ENCODE measurements around the gene TNFRSF13B. TPM values are rescaled to one million over a fixed set of nuclear protein-coding genes. Genes with fewer than 3 reads are reported as not detected.
"Not testable (repeated sequence)": the region's sequence is repeated elsewhere in the genome, so short reads cannot be mapped to it uniquely, and the experiment has no call there.

Gene TNFRSF13B
- total and polyA plus RNA-seq, 12 donors, result not detected

GRCh38 chr17:17001076-17001777 lies 29.3 kb upstream of the TNFRSF13B start:
- intact Hi-C loops (cut with DNase I), result loop anchor here (2.0 to 10.0 kb wide), 14 partner anchors 114 to 644 kb away; partner anchors contain the start of genes FLCN (in 4 of the 10), PLD6 (in 2 of the 10) and NT5M (in 1 of the 10)
- DNase-seq (no peak), ATAC-seq (peak in 2 of 8 donors; percentile 2 to 7)
- H3K27me3 ChIP-seq, result no peaks in the 10 kb centered on the region
- 79 to 82% methylated on average over 9 of the region's 9 CpGs for WGBS, 2 donors
- H3K36me3 ChIP-seq, result no peaks in the 10 kb centered on the region
- H3K9me3 ChIP-seq, result no peaks in the 10 kb centered on the region
- no peak for TF ChIP-seq CTCF (IDR thresholded peaks at IDR 0.05)
- peaks cover 0 to 13% (median 0%) of the 10 kb centered on the region in 9 donors for H3K4me1 ChIP-seq
- no peak overlapping the region for H3K4me3 ChIP-seq
- no peak overlapping the region for H3K27ac ChIP-seq

GRCh38 chr17:16999931-17000625 lies 28.2 kb upstream of the TNFRSF13B start:
- Histone ChIP-seq H3K4me1 (peaks cover 0 to 13% (median 0%) of the 10 kb centered on the region in 9 donors), H3K27ac (no peak overlapping the region), H3K4me3 (no peak overlapping the region), H3K9me3 (no peaks in the 10 kb centered on the region), H3K27me3 (no peaks in the 10 kb centered on the region), H3K36me3 (no peaks in the 10 kb centered on the region)
- ATAC-seq (no peak), DNase-seq (no peak)
- WGBS, 2 donors, result 88 to 93% methylated on average over 7 of the region's 7 CpGs
- intact Hi-C loops (cut with DNase I), result loop anchor here (2.0 to 10.0 kb wide), 17 partner anchors 115 to 645 kb away; partner anchors contain the start of genes FLCN (in 4 of the 10), NT5M (in 3 of the 10) and PLD6 (in 2 of the 10)
- no peak for TF ChIP-seq CTCF (IDR thresholded peaks at IDR 0.05)

- Histone ChIP-seq H3K9me3 (no peaks in the 10 kb centered on the region), H3K4me3 (no peak overlapping the region), H3K27me3 (no peaks in the 10 kb centered on the region), H3K36me3 (no peaks in the 10 kb centered on the region), H3K4me1 (peaks cover 0 to 13% (median 0%) of the 10 kb centered on the region in 9 donors), H3K27ac (no peak overlapping the region)
- 93 to 95% methylated on average over 14 of the region's 14 CpGs for WGBS, 2 donors
- DNase-seq (peak in 1 of 2 donors; percentile 65), ATAC-seq (peak in 1 of 8 donors; percentile 60)
- intact Hi-C loops (cut with DNase I), result loop anchor here in 3 of 10 donors (5.0 to 10.0 kb wide), 3 partner anchors 307 to 645 kb away; partner anchors contain the start of gene NT5M (in 2 of the 3)
- peak in 3 of 9 donors; percentile 40 to 66 (median 51) for TF ChIP-seq CTCF (IDR thresholded peaks at IDR 0.05)
These were observed 25.9 kb upstream of the TNFRSF13B start for GRCh38 chr17:16997514-16998429.

DNA sequence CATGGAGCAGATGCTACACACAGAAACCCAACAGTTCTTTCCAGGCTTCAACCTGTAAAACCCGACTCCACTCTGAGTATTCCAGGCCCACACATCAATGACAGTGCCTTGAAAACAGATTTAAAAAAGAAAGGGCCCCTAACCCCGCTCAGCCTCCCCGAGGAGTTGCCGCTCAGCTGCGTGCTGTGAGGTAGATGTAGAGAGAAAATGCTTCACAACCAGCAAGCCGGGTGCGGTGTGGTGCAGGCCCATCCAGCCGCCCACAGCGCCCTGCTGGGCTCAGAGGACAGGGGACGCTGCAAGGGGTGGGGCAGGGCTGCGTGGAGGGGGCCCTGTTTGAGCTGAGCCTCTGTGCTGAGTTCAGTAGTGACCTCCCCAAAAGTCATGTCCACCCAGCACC lies 24.8 kb upstream of the TNFRSF13B start:
- WGBS, 2 donors, result 92 to 94% methylated on average over 11 of the region's 11 CpGs
- not testable (repeated sequence) for ATAC-seq, DNase-seq, H3K36me3 ChIP-seq, H3K4me3 ChIP-seq, H3K4me1 ChIP-seq, H3K27me3 ChIP-seq, H3K9me3 ChIP-seq, H3K27ac ChIP-seq
- intact Hi-C loops (cut with DNase I), result loop anchor here in 3 of 10 donors (5.0 to 10.0 kb wide), 3 partner anchors 308 to 646 kb away; partner anchors contain the start of gene NT5M (in 2 of the 3)
